ENCODE measurements around the gene CCRL2. TPM values are rescaled to one million over a fixed set of nuclear protein-coding genes. Genes with fewer than 3 reads are reported as not detected.
A peak's percentile ranks its signal among the peaks of the same experiment; 100 is the strongest.

Gene CCRL2
- total and polyA plus RNA-seq, 9 of the 15 experiments (the other 6 are each of a cell fraction or from before 2014, with no cell fraction given) = 3.4 to 5.7 (median 4.0) TPM

DNA sequence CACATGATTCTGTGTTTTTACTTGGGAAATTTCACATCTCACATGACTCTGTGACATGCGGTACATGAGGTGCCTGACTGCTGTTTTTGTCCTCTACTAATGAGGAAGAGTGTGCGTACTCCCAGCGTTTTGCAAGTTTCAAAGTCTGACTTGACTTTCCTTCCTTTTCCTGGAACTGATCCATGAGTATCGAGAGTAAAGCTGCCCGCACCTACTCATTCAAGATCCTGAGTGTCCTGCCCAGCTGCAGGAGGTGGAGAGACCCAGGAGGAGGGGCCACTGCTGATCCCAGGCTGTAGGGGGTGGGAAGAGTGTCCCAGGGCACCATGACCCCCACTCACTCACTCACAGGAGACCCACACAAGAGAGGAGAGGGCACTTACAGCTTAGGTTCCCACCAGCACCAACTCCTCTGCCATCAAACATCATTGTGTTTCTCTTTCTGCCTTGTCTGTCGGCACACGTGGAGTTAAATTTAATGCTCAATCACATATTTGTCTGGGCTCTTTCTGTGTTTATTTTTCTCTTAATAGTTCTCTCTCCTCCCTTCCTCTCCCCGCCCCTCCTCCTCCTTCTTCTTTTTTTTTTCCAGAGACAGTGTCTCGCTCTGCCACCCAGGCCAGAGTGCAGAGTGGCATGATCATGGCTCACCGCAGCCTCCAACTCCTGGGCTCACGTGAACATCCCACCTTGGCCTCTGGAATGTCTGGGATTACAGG lies 1.6 kb upstream of the CCRL2 start (continued):
- TF ChIP-seq, protein P1, sequence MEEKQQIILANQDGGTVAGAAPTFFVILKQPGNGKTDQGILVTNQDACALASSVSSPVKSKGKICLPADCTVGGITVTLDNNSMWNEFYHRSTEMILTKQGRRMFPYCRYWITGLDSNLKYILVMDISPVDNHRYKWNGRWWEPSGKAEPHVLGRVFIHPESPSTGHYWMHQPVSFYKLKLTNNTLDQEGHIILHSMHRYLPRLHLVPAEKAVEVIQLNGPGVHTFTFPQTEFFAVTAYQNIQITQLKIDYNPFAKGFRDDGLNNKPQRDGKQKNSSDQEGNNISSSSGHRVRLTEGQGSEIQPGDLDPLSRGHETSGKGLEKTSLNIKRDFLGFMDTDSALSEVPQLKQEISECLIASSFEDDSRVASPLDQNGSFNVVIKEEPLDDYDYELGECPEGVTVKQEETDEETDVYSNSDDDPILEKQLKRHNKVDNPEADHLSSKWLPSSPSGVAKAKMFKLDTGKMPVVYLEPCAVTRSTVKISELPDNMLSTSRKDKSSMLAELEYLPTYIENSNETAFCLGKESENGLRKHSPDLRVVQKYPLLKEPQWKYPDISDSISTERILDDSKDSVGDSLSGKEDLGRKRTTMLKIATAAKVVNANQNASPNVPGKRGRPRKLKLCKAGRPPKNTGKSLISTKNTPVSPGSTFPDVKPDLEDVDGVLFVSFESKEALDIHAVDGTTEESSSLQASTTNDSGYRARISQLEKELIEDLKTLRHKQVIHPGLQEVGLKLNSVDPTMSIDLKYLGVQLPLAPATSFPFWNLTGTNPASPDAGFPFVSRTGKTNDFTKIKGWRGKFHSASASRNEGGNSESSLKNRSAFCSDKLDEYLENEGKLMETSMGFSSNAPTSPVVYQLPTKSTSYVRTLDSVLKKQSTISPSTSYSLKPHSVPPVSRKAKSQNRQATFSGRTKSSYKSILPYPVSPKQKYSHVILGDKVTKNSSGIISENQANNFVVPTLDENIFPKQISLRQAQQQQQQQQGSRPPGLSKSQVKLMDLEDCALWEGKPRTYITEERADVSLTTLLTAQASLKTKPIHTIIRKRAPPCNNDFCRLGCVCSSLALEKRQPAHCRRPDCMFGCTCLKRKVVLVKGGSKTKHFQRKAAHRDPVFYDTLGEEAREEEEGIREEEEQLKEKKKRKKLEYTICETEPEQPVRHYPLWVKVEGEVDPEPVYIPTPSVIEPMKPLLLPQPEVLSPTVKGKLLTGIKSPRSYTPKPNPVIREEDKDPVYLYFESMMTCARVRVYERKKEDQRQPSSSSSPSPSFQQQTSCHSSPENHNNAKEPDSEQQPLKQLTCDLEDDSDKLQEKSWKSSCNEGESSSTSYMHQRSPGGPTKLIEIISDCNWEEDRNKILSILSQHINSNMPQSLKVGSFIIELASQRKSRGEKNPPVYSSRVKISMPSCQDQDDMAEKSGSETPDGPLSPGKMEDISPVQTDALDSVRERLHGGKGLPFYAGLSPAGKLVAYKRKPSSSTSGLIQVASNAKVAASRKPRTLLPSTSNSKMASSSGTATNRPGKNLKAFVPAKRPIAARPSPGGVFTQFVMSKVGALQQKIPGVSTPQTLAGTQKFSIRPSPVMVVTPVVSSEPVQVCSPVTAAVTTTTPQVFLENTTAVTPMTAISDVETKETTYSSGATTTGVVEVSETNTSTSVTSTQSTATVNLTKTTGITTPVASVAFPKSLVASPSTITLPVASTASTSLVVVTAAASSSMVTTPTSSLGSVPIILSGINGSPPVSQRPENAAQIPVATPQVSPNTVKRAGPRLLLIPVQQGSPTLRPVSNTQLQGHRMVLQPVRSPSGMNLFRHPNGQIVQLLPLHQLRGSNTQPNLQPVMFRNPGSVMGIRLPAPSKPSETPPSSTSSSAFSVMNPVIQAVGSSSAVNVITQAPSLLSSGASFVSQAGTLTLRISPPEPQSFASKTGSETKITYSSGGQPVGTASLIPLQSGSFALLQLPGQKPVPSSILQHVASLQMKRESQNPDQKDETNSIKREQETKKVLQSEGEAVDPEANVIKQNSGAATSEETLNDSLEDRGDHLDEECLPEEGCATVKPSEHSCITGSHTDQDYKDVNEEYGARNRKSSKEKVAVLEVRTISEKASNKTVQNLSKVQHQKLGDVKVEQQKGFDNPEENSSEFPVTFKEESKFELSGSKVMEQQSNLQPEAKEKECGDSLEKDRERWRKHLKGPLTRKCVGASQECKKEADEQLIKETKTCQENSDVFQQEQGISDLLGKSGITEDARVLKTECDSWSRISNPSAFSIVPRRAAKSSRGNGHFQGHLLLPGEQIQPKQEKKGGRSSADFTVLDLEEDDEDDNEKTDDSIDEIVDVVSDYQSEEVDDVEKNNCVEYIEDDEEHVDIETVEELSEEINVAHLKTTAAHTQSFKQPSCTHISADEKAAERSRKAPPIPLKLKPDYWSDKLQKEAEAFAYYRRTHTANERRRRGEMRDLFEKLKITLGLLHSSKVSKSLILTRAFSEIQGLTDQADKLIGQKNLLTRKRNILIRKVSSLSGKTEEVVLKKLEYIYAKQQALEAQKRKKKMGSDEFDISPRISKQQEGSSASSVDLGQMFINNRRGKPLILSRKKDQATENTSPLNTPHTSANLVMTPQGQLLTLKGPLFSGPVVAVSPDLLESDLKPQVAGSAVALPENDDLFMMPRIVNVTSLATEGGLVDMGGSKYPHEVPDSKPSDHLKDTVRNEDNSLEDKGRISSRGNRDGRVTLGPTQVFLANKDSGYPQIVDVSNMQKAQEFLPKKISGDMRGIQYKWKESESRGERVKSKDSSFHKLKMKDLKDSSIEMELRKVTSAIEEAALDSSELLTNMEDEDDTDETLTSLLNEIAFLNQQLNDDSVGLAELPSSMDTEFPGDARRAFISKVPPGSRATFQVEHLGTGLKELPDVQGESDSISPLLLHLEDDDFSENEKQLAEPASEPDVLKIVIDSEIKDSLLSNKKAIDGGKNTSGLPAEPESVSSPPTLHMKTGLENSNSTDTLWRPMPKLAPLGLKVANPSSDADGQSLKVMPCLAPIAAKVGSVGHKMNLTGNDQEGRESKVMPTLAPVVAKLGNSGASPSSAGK (IDR thresholded peaks at IDR 0.05) = peak; percentile 57
- 0 out of 2 replicates have a peak, but pooled peaks have one; percentile 26 for TF ChIP-seq ZNF592 (IDR thresholded peaks at IDR 0.05)
- TF ChIP-seq LARP7 (IDR thresholded peaks at IDR 0.05) = 0 out of 2 replicates have a peak, but pooled peaks have one; percentile 26
